Measurements from ENCODE around the gene SPATA13. TPM values are rescaled to one million over a fixed set of nuclear protein-coding genes. Genes with fewer than 3 reads are reported as not detected.

Gene SPATA13
- total RNA-seq, 6 experiments from 2014 or later = 7.0 to 9.2 (median 8.4) TPM

DNA sequence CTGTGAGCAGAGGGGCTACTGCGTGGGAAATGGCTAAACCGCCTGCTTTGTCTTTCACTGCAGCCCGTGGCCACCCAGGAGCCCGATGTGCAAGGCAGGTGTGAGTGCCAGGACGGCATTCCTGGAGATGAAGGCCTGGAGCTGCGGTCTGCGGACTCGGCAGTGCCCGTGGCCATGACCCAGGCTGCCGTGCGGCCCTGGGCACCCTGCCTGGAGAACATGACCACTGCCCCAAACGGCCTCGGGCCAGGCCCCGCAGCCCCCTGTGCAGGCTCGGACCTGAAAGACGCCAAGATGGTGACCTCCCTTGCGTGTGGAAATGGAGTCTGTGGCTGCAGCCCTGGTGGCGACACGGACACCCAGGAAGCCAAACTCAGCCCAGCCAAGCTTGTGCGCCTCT is 62.2 kb downstream of the SPATA13 start:
- TF ChIP-seq, protein P1, sequence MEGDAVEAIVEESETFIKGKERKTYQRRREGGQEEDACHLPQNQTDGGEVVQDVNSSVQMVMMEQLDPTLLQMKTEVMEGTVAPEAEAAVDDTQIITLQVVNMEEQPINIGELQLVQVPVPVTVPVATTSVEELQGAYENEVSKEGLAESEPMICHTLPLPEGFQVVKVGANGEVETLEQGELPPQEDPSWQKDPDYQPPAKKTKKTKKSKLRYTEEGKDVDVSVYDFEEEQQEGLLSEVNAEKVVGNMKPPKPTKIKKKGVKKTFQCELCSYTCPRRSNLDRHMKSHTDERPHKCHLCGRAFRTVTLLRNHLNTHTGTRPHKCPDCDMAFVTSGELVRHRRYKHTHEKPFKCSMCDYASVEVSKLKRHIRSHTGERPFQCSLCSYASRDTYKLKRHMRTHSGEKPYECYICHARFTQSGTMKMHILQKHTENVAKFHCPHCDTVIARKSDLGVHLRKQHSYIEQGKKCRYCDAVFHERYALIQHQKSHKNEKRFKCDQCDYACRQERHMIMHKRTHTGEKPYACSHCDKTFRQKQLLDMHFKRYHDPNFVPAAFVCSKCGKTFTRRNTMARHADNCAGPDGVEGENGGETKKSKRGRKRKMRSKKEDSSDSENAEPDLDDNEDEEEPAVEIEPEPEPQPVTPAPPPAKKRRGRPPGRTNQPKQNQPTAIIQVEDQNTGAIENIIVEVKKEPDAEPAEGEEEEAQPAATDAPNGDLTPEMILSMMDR (IDR thresholded peaks at IDR 0.05) = no peak
- Mint-ChIP-seq H3K4me1 (ENCODE audit: low read depth) (peaks cover 15% of the 10 kb centered on the region), H3K27me3 (ENCODE audit: insufficient read depth) (no peaks in the 10 kb centered on the region), H3K4me3 (no peak overlapping the region), H3K36me3 (ENCODE audit: low read depth) (no peaks in the 10 kb centered on the region), H3K27ac (no peak overlapping the region), H3K9me3 (no peaks in the 10 kb centered on the region)
- DNase-seq = no peak

DNA sequence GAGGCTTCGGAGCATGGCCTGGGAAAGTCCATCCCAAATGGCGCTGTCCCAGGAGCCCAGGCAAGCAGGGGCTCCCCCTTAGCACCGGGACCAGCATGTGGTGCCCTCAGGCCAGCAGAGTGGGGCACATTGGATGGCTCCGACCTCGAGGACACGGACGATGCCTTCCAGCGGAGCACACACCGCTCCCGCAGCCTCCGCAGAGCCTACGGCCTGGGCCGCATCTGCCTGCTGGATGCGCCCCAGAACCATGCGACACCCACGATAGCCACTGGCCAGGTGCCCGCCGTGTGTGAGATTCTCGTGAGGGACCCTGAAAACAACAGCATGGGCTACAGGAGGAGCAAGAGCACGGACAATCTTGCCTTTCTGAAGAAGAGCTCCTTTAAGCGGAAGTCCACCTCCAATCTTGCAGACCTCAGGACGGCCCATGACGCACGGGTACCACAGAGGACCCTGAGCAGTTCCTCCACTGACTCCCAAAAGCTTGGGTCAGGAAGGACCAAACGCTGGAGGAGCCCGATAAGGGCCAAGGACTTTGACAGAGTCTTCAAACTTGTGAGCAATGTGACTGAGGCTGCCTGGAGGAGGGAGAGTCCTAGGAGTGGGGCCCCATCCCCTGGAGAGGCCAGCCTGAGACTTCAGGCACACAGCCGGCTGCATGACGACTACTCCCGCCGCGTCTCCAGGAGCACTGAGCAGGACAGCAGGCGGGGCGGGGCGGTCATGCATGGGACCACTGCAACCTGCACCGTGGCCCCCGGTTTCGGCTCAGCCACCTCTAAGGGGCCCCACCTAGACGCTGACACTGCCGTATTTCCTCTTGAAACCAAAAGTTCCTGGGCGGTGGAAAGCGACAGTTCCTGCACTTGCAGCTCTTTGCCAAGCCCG is 63.1 kb downstream of the SPATA13 start:
- TF ChIP-seq, protein P1 (IDR thresholded peaks at IDR 0.05) = no peak
- peaks cover 11% of the 10 kb centered on the region for H3K4me1 Mint-ChIP-seq (ENCODE audit: low read depth)
- no peaks in the 10 kb centered on the region for H3K27me3 Mint-ChIP-seq (ENCODE audit: insufficient read depth)
- no peaks in the 10 kb centered on the region for H3K9me3 Mint-ChIP-seq
- no peak for DNase-seq
- H3K4me3 Mint-ChIP-seq = no peak overlapping the region
- H3K36me3 Mint-ChIP-seq (ENCODE audit: low read depth) = no peaks in the 10 kb centered on the region
- H3K27ac Mint-ChIP-seq = no peak overlapping the region

DNA sequence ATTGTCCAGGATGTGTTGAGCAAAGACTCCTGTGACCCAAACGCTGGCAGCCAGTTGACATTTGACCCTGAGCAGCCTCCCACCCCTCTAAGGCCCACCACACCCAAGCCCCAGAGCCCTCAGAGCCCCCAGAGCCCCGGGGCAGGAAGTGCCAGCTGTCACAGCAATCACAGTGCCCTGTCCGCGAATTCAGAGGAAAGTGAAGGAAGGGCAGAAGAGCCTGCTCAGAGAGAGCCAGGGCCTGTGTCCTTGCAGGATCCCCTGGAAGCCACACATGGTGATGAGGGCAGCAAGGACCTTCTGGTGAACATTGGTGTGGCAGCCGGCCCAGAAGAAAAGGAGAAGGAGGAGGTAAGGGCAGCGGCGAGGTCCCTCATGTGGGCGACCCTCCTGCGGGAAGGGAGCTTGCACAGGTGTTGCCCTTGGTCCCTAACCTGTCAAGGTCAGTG is 63.7 kb downstream of the SPATA13 start:
- no peak overlapping the region for H3K4me3 Mint-ChIP-seq
- H3K9me3 Mint-ChIP-seq = no peaks in the 10 kb centered on the region
- TF ChIP-seq, protein P1 (IDR thresholded peaks at IDR 0.05) = no peak
- H3K27ac Mint-ChIP-seq = no peak overlapping the region
- DNase-seq = no peak
- H3K27me3 Mint-ChIP-seq (ENCODE audit: insufficient read depth) = no peaks in the 10 kb centered on the region
- H3K4me1 Mint-ChIP-seq (ENCODE audit: low read depth) = peaks cover 6% of the 10 kb centered on the region
- H3K36me3 Mint-ChIP-seq (ENCODE audit: low read depth) = no peaks in the 10 kb centered on the region

DNA sequence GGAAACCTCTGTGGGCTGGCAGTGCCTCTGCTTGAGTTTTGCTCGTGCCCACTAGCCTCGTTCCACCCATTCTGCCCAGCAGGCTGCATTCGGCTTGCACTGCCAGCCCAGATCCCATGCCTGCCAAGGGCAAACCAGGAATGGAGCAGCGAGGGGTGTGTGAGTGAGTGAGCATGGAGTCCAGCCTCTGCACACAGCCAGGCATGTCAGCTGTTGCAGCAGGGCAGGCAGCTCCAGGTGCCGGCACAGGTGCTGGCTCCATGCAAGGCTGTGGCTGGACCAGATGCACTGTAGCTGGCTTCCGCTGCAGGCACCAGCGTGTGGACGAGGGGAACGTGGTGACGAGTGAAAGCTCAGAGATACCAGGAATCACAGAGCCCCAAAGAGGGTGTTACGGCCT is 64.5 kb downstream of the SPATA13 start:
- Mint-ChIP-seq H3K9me3 (no peaks in the 10 kb centered on the region), H3K4me3 (no peak overlapping the region), H3K4me1 (ENCODE audit: low read depth) (peaks cover 2% of the 10 kb centered on the region), H3K36me3 (ENCODE audit: low read depth) (no peaks in the 10 kb centered on the region), H3K27me3 (ENCODE audit: insufficient read depth) (no peaks in the 10 kb centered on the region), H3K27ac (no peak overlapping the region)
- TF ChIP-seq, protein P1 (IDR thresholded peaks at IDR 0.05) = no peak
- no peak for DNase-seq

DNA sequence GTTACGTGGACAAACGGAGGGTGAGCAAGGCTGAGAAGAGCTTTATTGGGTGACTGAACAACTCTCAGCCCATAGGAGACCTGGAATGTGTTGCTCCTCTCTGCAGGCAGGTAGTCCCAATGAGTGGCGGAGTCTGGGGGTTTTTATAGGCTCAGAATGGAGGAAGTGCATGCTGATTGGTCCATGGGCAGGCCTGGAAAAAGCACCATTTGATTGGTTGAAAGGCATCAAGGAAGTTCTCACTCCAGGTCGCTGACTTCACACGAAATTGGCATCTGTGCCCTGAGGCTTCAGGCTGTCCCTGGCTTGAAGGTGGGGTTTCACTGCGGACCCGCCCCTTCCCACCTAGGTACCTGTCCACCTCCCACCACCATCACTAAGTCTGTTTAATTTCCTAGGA is 65.4 kb downstream of the SPATA13 start:
- H3K27ac Mint-ChIP-seq = no peak overlapping the region
- no peaks in the 10 kb centered on the region for H3K27me3 Mint-ChIP-seq (ENCODE audit: insufficient read depth)
- TF ChIP-seq, protein P1 (IDR thresholded peaks at IDR 0.05) = no peak
- DNase-seq = no peak
- H3K9me3 Mint-ChIP-seq = no peaks in the 10 kb centered on the region
- H3K36me3 Mint-ChIP-seq (ENCODE audit: low read depth) = no peaks in the 10 kb centered on the region
- H3K4me3 Mint-ChIP-seq = no peak overlapping the region
- no peaks in the 10 kb centered on the region for H3K4me1 Mint-ChIP-seq (ENCODE audit: low read depth)
